Osteocyte (in vitro differentiated cells): ENCODE data around the gene MED7. TPM values are rescaled to one million over a fixed set of nuclear protein-coding genes. Genes with fewer than 3 reads are reported as not detected.

Experiments used
- DNase-seq: peaks from one replicate; pipeline ENCODE4 v3.0.0; 2021; ENCODE audit warnings: mixed read lengths; ENCODE audit not compliant: unreplicated experiment; ENCODE audit errors: extremely low spot score
- H3K27ac Mint-ChIP-seq: one replicate; pipeline ENCODE4 v1.8.0; 2021; ENCODE audit warnings: mild to moderate bottlenecking, mixed read lengths; ENCODE audit not compliant: unreplicated experiment
- H3K27me3 Mint-ChIP-seq: one replicate; pipeline ENCODE4 v1.8.0; 2021; ENCODE audit warnings: mixed read lengths; ENCODE audit not compliant: unreplicated experiment
- H3K36me3 Mint-ChIP-seq: one replicate; pipeline ENCODE4 v1.8.0; 2021; ENCODE audit warnings: mixed read lengths; ENCODE audit not compliant: unreplicated experiment
- H3K4me1 Mint-ChIP-seq: one replicate; pipeline ENCODE4 v1.8.0; 2021; ENCODE audit warnings: mixed read lengths; ENCODE audit not compliant: unreplicated experiment
- H3K4me3 Mint-ChIP-seq: one replicate; pipeline ENCODE4 v1.8.0; 2021; ENCODE audit warnings: mild to moderate bottlenecking, moderate library complexity, mixed read lengths; ENCODE audit not compliant: unreplicated experiment
- H3K9me3 Mint-ChIP-seq: one replicate; pipeline ENCODE4 v1.8.0; 2021; ENCODE audit warnings: mixed read lengths; ENCODE audit not compliant: unreplicated experiment
- CTCF ChIP-seq: fragments of 200-600 bp; sonication (generic); IDR thresholded peaks from 2 replicates; pipeline ENCODE4 v1.5.0; 2021; ENCODE audit warnings: antibody characterized with exemption, mild to moderate bottlenecking, moderate library complexity
- total RNA-seq: library from RNA; stranded (reverse); gene quantifications from 2 replicates; pipeline ENCODE4 v1.2.1, GENCODE V29; 2021

Gene MED7
- total RNA-seq, 1 donor from 2014 or later, result 9.2 TPM

GRCh38 chr5:157107508-157107907 lies 35.2 kb downstream of the MED7 start:
- Mint-ChIP-seq H3K4me1 (no peaks in the 10 kb centered on the region), H3K27ac (no peak overlapping the region), H3K4me3 (no peak overlapping the region), H3K27me3 (no peaks in the 10 kb centered on the region), H3K36me3 (no peaks in the 10 kb centered on the region), H3K9me3 (no peaks in the 10 kb centered on the region)
- TF ChIP-seq CTCF, result no peak
- no peak for DNase-seq

- Mint-ChIP-seq H3K27ac (no peak overlapping the region), H3K36me3 (no peaks in the 10 kb centered on the region), H3K4me1 (no peaks in the 10 kb centered on the region), H3K9me3 (no peaks in the 10 kb centered on the region), H3K4me3 (no peak overlapping the region), H3K27me3 (no peaks in the 10 kb centered on the region)
- no peak for TF ChIP-seq CTCF
- DNase-seq, result no peak
These were observed 35.8 kb downstream of the MED7 start for GRCh38 chr5:157106630-157107461.

- no peak overlapping the region for H3K4me3 Mint-ChIP-seq
- peak overlapping the region; percentile 35 for H3K27ac Mint-ChIP-seq
- H3K9me3 Mint-ChIP-seq, result no peaks in the 10 kb centered on the region
- H3K4me1 Mint-ChIP-seq, result peaks cover 6% of the 10 kb centered on the region
- no peaks in the 10 kb centered on the region for H3K36me3 Mint-ChIP-seq
- DNase-seq, result no peak
- no peak for TF ChIP-seq CTCF
- H3K27me3 Mint-ChIP-seq, result no peaks in the 10 kb centered on the region
These were observed 42.5 kb downstream of the MED7 start for GRCh38 chr5:157100140-157100679.

- no peak for TF ChIP-seq CTCF
- no peaks in the 10 kb centered on the region for H3K9me3 Mint-ChIP-seq
- H3K27me3 Mint-ChIP-seq, result no peaks in the 10 kb centered on the region
These were observed 54.2 kb downstream of the MED7 start for GRCh38 chr5:157088342-157088990.

More at GRCh38 chr5:157088342-157088990, 54.2 kb downstream of the MED7 start:
- Mint-ChIP-seq H3K4me1 (no peaks in the 10 kb centered on the region), H3K36me3 (no peaks in the 10 kb centered on the region), H3K4me3 (no peak overlapping the region), H3K27ac (no peak overlapping the region)
- no peak for DNase-seq

Other genes starting within 250 kb of the MED7 start
- not detected in 2 replicates for gene TIMD4, start 179.6 kb downstream of the MED7 start, total RNA-seq
- gene HAVCR1, start 83.7 kb downstream of the MED7 start, total RNA-seq, result not detected in 2 replicates
- 0.21 TPM in 1 of 2 replicates, not detected in the other for gene HAVCR2, start 33.8 kb downstream of the MED7 start, total RNA-seq
- gene GARIN3, start 23.4 kb upstream of the MED7 start, total RNA-seq, result not detected in 2 replicates
- gene ITK, start 38.0 kb upstream of the MED7 start, total RNA-seq, result not detected in 2 replicates
- 26.4 and 33.4 TPM in 2 replicates for gene CYFIP2, start 123.3 kb upstream of the MED7 start, total RNA-seq